Activated CD4-positive, alpha-beta T cell treated with anti-CD3 and anti-CD28 coated beads, Interleukin-2, amount 50 U/mL, for 24 hours (primary cell): ENCODE data around the gene NACC1.
A peak's percentile ranks its signal among the peaks of the same experiment; 100 is the strongest.

Experiments used
- DNase-seq, 2 donors: peaks; one replicate each; pipeline ENCODE4 v3.0.0-alpha.2; 2020; ENCODE audit warnings: low read depth in 1 of 2, low spot score in 1 of 2

NACC1 gene

DNA sequence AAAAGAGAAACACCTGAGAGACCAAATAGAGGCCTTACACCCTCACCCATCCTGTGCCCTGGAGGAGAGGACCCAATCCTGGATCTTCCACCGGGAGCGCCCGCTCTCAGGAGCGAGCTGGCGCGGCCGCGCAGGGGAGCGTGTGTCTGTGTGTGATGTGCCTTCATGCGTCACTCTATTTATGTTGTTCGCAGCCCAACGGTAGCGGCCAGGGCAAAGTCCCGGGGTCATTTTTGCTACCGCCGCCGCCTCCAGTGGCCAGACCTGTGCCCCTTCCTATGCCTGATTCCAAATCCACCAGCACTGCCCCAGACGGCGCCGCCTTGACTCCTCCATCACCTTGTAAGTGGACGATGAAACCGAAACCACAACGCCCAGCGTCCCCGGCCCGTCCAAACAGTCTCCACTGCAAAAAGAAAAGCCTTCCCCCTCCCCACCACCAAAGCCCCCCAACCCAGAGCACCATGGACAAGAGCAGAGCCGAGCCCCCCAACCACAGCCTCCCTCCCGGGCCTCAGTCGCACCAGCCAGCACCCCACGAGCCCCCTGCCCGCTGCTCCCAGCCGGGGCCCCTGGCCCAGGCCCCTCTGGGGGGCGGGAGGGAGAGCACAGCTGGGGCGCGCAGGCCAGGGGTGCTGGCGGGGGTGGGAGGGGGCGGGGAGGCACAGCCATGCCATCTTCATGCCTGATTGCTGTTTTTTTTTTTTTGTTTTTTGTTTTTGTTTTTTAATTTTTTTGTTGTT is 30.1 kb upstream of the NACC1 start:
- DNase-seq: no peak

GRCh38 chr19:13089139-13089856 is 28.8 kb upstream of the NACC1 start:
- no peak for DNase-seq

GRCh38 chr19:13089857-13090507 is 28.1 kb upstream of the NACC1 start:
- DNase-seq: no peak

DNA sequence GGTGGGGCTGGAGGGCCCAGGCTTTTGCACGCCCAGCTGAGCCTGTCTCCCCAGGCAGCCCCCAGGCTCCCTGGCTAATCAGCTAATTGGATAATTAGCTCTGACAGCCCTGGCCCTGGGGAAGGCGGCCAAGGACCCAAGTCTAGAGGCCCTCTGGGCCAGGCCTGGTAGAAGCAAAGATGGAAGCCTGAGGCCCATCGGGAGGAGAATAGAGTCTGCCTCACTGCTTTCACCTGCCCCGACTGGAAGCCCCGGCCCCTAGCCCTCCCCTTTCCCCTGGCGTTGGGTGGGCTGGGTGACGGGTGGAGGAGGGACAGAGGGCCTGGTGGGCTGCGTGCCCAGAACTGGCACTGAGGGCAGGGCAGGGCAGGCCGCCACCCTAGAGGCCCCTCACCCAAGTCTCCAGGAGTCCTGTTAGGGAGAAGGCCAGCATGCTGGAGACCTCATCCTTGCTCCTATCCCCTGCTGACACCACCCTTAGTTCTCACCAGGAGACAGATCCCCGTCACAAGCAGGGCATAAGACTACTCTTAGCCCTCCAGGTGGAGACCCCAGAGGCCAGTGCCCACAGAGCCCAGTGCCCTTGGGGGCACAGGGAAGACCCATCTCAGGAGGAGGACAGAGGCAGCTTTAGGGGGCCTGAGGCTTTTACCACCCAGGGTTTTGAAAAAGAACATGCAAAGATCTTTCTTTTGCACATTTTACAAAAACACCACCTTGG is 27.4 kb upstream of the NACC1 start:
- no peak for DNase-seq

DNA sequence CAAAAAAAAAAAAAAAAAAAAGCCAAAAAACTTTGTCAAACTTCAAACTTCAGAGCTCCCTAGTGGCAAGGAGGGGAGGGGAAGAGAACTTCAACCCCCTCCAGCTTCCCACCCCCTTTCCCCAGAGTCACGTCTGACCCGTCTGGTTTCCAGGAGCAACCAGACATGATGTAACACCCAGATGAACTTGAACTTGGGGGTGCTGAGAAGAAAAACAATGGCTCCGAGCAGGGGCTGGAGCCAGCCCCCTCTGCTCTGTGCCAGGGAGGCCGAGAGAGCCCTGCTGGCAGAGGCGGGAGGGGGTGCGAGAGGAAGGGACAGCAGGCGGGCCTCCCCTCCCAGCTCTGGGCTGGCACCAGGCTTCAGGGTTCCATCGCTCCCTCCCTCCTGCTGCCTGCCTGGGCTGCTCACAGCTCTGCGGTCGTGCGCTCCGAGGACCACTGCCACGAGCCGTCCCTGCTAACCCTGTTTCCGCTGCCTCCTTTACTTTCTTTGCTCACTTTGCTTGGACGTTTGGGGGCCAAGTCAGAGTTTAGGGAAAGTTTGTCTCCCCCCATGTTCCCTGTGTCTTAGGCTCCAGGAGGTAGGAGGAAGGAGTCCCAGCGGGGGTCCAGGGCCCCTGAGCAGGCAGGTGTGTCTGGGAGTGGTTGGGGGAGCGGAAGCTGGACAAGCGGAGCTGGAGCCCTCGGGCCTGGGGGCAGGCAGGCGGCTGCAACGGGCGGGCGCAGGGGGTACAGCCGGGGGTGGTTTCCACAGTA is 26.5 kb upstream of the NACC1 start:
- no peak for DNase-seq

GRCh38 chr19:13092158-13092543 is 25.9 kb upstream of the NACC1 start:
- no peak for DNase-seq

GRCh38 chr19:13092606-13093235 is 25.3 kb upstream of the NACC1 start:
- no peak for DNase-seq

GRCh38 chr19:13093407-13094105 is 24.5 kb upstream of the NACC1 start:
- peak; percentile 67 to 72 for DNase-seq

DNA sequence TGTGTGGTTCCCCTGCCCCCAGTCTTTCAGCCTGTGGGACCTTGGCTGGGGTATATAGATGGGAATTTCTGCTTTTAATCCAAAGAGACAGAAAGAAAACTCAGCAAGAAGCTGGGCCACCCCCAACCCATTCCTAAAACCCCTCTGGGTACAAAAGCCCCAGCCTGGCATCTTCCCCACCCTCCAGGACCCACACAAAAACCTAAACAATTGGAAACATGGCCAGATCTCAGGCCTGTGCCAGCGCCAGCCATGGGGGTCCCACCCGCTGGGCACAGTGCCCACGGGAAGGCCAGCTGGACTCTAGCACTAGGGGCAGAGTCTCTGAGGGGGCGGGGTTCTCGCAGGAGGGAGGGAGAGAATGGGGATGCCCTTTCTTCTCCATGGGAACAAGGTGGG is 24.0 kb upstream of the NACC1 start:
- DNase-seq: no peak

- no peak for DNase-seq
These were observed 23.2 kb upstream of the NACC1 start for GRCh38 chr19:13094771-13095392.

DNA sequence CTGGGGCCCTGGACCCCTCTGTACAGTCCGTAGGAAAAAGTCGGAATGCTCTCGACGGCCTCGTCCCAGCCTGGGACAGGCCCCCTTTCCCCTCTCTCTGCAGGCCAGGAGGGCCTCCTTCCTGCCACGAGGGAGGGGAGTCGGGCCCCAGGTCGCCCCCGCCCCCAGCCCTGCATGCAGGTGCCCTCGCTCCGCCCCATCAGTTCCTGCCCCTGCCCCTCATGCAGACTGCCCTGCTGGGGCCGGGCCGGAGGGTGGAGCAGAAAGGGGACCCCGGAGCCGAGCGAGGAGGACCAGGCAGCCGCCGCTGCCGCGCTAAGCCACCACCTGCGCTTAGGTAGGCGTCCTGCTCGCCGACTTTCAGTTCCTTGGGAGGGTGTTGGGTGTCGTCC is 22.7 kb upstream of the NACC1 start:
- DNase-seq: no peak

- DNase-seq: no peak
These were observed 21.8 kb upstream of the NACC1 start for GRCh38 chr19:13095934-13096927.

DNA sequence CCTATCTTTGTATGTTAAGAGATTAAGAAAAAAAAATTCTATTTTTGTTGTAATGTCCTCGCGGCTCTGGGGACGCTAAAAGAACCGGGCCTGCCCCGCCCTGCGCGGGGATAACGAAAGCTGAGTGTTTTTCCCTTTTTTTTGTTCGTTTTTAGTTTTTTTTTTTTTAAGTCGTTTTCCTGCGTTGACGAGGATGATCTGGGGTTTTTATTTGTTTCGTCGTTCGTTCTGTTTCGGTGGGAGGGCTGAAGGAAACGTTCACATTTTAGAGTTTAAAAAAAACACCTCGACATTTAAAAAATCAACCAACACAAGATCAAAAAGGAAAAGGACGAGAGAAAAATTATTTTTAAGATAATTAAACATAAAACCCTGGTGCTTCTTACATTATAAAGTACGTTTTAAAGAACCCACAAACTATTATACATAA is 21.0 kb upstream of the NACC1 start:
- no peak for DNase-seq

GRCh38 chr19:13097463-13098258 is 20.4 kb upstream of the NACC1 start:
- no peak for DNase-seq

- DNase-seq: no peak
These were observed 19.6 kb upstream of the NACC1 start for GRCh38 chr19:13098277-13099072.
